ENCODE data around the gene UBE2N. TPM values are rescaled to one million over a fixed set of nuclear protein-coding genes. Genes with fewer than 3 reads are reported as not detected.

Gene UBE2N
- total and polyA plus RNA-seq, 2 donors (not counting 3 experiments of a cell fraction or from before 2014, with no cell fraction given), result 59.2 to 125 TPM

DNA sequence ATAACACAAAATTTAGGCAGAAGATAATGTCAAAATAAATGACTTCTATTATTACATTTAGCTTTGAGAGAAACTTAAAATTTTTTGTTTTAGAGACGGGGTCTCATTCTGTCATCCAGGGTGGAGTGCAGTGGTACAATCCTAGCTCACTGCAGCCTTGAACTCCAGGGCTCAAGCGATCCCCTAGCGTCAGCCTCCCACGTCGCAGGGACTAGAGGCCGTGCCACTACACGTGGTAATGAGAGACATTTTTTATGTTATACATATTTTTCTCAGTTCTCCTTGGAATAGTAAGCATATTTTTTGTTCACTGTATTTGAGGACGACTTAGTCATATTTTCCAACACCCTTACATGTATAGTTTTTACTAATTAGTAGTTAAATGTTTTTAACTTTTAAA, 85.5 kb downstream of the UBE2N start:
- Histone ChIP-seq H2AFZ (ENCODE audit: low read depth, low read length) (no peak overlapping the region), H3K9me1 (replicated peaks; ENCODE audit: control insufficient read depth, extremely low read depth, insufficient read depth, low read length) (no peaks in the 10 kb centered on the region), H3K36me3 (ENCODE audit: control insufficient read depth in 2 of 2, extremely low read depth in 1 of 2, insufficient read depth in 2 of 2, low read length in 2 of 2) (no peaks in the 10 kb centered on the region), H3K9ac (replicated peaks; ENCODE audit: extremely low read depth, insufficient read depth, low read length) (no peak overlapping the region), H4K20me1 (replicated peaks; ENCODE audit: control insufficient read depth, extremely low read depth, insufficient read depth, low read length) (no peaks in the 10 kb centered on the region), H3K27ac (ENCODE audit: insufficient read depth, low read depth, low read length) (no peak overlapping the region), H3K4me1 (ENCODE audit: control insufficient read depth, extremely low read depth, insufficient read depth, low read length) (peaks cover 2% of the 10 kb centered on the region), H3K4me3 (replicated peaks in 1 of 3; ENCODE audit: insufficient read depth in 1 of 3, low read depth in 1 of 3, low read length in 3 of 3) (no peak overlapping the region), H3K27me3 (ENCODE audit: control insufficient read depth in 2 of 2, insufficient read depth in 2 of 2, low read length in 2 of 2) (no peaks in the 10 kb centered on the region), H3K79me2 (ENCODE audit: control insufficient read depth, insufficient read depth, low read length) (no peaks in the 10 kb centered on the region), H3K9me3 (replicated peaks; ENCODE audit: control insufficient read depth, insufficient read depth, low read length) (no peaks in the 10 kb centered on the region), H3K4me2 (ENCODE audit: insufficient read depth, low read length) (no peak overlapping the region)
- DNase-seq (ENCODE audit: low read depth, low spot score), result no peak
- ChIA-PET CTCF (no interaction called here), POLR2A (no interaction called here)
- no TSS peak for BruUV-seq (replicated peaks)
- TF ChIP-seq GATA2 (IDR thresholded peaks at IDR 0.05; ENCODE audit: insufficient read depth, insufficient read length, low read depth, low read length) (no peak), POLR2AphosphoS5 (IDR thresholded peaks at IDR 0.05; ENCODE audit: insufficient read depth, low read depth, low read length) (no peak), JUN (IDR thresholded peaks at IDR 0.05; ENCODE audit: borderline replicate concordance, insufficient read depth, insufficient read length, low read depth) (no peak)
- TF ChIP-seq, protein P1, sequence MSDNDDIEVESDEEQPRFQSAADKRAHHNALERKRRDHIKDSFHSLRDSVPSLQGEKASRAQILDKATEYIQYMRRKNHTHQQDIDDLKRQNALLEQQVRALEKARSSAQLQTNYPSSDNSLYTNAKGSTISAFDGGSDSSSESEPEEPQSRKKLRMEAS (IDR thresholded peaks at IDR 0.05; ENCODE audit: insufficient read depth, insufficient read length), result no peak
- no peak for FAIRE-seq
- dilution Hi-C loops (cut with MboI; ENCODE audit: extremely low pct_ligation_motif_present, low sequenced_read_pairs), result no loop called here
- intact Hi-C loops (cut with micrococcal nuclease), result no loop called here

Small RNA genes within 50 kb of the gene (small RNA-seq; reads per million reads assigned to genes)
- not detected for gene RF00019 (ENCODE audit: insufficient read depth, insufficient read length, low read depth, low replicate concordance)

Other genes with a start within 250 kb of the UBE2N start
- 161 and 166 TPM in 2 replicates for gene NUDT4, start 64.0 kb downstream of the UBE2N start, total RNA-seq
- gene NUDT4, start 64.0 kb downstream of the UBE2N start, polyA plus RNA-seq, result 66.2 and 76.0 TPM in 2 replicates
- gene MRPL42, start 25.6 kb upstream of the UBE2N start, total RNA-seq, result 58.0 and 61.2 TPM in 2 replicates
- gene MRPL42, start 25.6 kb upstream of the UBE2N start, polyA plus RNA-seq, result 29.4 and 38.5 TPM in 2 replicates
- gene SOCS2, start 130.7 kb upstream of the UBE2N start, total RNA-seq, result 4.1 and 5.6 TPM in 2 replicates
- gene SOCS2, start 130.7 kb upstream of the UBE2N start, polyA plus RNA-seq, result 2.4 and 3.5 TPM in 2 replicates
- 8.0 and 11.7 TPM in 2 replicates for gene CRADD, start 235.4 kb upstream of the UBE2N start, total RNA-seq
- gene CRADD, start 235.4 kb upstream of the UBE2N start, polyA plus RNA-seq, result 12.3 and 14.5 TPM in 2 replicates

Measured in endothelial cell of umbilical vein (primary cell).